ENCODE results near the gene ENTPD2.

DNA sequence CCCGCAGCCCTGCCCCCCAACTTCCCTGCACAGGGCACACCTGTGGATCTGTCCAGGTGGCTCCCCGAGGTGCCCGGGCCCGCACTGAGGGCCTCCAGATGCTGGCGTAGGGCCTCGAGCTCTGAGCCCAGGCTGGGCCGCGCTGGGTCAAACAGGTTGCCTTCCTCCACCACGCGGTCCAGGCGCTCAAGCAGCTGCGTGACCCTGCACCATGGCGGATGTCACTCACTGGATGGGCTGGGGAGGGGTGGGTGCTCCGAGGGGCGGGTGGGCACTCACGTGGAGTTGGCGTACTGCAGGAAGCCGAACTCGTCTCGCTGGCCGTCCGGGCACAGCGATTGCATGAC, 31.2 kb downstream of the ENTPD2 start:
- TF ChIP-seq, protein P1, sequence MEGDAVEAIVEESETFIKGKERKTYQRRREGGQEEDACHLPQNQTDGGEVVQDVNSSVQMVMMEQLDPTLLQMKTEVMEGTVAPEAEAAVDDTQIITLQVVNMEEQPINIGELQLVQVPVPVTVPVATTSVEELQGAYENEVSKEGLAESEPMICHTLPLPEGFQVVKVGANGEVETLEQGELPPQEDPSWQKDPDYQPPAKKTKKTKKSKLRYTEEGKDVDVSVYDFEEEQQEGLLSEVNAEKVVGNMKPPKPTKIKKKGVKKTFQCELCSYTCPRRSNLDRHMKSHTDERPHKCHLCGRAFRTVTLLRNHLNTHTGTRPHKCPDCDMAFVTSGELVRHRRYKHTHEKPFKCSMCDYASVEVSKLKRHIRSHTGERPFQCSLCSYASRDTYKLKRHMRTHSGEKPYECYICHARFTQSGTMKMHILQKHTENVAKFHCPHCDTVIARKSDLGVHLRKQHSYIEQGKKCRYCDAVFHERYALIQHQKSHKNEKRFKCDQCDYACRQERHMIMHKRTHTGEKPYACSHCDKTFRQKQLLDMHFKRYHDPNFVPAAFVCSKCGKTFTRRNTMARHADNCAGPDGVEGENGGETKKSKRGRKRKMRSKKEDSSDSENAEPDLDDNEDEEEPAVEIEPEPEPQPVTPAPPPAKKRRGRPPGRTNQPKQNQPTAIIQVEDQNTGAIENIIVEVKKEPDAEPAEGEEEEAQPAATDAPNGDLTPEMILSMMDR (IDR thresholded peaks at IDR 0.05) = no peak
- TF ChIP-seq POLR2A (IDR thresholded peaks at IDR 0.05) = no peak

Data from uterus (tissue), 2 donors.